ENCODE data around the gene SIVA1.

GRCh38 chr14:104710071-104710735 lies 42.7 kb upstream of the SIVA1 start:
- TF ChIP-seq ESRRA (CRISPR knock-in tag; IDR thresholded peaks at IDR 0.05; ENCODE audit: borderline replicate concordance) (no peak), USF1 (CRISPR knock-in tag; IDR thresholded peaks at IDR 0.05) (no peak), TEAD4 (CRISPR knock-in tag; IDR thresholded peaks at IDR 0.05) (no peak), USF2 (CRISPR knock-in tag; IDR thresholded peaks at IDR 0.05) (no peak), HMGA2 (CRISPR knock-in tag; IDR thresholded peaks at IDR 0.05) (no peak), IRF1 (CRISPR knock-in tag; IDR thresholded peaks at IDR 0.05) (no peak), KAT7 (CRISPR knock-in tag; IDR thresholded peaks at IDR 0.05; ENCODE audit: borderline replicate concordance) (no peak), MAX (CRISPR knock-in tag; IDR thresholded peaks at IDR 0.05) (no peak), TP53 (CRISPR knock-in tag; IDR thresholded peaks at IDR 0.05) (no peak)
- TF ChIP-seq, protein P1, sequence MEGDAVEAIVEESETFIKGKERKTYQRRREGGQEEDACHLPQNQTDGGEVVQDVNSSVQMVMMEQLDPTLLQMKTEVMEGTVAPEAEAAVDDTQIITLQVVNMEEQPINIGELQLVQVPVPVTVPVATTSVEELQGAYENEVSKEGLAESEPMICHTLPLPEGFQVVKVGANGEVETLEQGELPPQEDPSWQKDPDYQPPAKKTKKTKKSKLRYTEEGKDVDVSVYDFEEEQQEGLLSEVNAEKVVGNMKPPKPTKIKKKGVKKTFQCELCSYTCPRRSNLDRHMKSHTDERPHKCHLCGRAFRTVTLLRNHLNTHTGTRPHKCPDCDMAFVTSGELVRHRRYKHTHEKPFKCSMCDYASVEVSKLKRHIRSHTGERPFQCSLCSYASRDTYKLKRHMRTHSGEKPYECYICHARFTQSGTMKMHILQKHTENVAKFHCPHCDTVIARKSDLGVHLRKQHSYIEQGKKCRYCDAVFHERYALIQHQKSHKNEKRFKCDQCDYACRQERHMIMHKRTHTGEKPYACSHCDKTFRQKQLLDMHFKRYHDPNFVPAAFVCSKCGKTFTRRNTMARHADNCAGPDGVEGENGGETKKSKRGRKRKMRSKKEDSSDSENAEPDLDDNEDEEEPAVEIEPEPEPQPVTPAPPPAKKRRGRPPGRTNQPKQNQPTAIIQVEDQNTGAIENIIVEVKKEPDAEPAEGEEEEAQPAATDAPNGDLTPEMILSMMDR (IDR thresholded peaks at IDR 0.05): no peak
- TF ChIP-seq, protein P2, sequence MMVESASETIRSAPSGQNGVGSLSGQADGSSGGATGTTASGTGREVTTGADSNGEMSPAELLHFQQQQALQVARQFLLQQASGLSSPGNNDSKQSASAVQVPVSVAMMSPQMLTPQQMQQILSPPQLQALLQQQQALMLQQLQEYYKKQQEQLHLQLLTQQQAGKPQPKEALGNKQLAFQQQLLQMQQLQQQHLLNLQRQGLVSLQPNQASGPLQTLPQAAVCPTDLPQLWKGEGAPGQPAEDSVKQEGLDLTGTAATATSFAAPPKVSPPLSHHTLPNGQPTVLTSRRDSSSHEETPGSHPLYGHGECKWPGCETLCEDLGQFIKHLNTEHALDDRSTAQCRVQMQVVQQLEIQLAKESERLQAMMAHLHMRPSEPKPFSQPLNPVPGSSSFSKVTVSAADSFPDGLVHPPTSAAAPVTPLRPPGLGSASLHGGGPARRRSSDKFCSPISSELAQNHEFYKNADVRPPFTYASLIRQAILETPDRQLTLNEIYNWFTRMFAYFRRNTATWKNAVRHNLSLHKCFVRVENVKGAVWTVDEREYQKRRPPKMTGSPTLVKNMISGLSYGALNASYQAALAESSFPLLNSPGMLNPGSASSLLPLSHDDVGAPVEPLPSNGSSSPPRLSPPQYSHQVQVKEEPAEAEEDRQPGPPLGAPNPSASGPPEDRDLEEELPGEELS (CRISPR knock-in tag; IDR thresholded peaks at IDR 0.05): no peak
- TF ChIP-seq, protein P3, sequence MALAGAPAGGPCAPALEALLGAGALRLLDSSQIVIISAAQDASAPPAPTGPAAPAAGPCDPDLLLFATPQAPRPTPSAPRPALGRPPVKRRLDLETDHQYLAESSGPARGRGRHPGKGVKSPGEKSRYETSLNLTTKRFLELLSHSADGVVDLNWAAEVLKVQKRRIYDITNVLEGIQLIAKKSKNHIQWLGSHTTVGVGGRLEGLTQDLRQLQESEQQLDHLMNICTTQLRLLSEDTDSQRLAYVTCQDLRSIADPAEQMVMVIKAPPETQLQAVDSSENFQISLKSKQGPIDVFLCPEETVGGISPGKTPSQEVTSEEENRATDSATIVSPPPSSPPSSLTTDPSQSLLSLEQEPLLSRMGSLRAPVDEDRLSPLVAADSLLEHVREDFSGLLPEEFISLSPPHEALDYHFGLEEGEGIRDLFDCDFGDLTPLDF (CRISPR knock-in tag; IDR thresholded peaks at IDR 0.05): no peak
- TF ChIP-seq, protein P4, sequence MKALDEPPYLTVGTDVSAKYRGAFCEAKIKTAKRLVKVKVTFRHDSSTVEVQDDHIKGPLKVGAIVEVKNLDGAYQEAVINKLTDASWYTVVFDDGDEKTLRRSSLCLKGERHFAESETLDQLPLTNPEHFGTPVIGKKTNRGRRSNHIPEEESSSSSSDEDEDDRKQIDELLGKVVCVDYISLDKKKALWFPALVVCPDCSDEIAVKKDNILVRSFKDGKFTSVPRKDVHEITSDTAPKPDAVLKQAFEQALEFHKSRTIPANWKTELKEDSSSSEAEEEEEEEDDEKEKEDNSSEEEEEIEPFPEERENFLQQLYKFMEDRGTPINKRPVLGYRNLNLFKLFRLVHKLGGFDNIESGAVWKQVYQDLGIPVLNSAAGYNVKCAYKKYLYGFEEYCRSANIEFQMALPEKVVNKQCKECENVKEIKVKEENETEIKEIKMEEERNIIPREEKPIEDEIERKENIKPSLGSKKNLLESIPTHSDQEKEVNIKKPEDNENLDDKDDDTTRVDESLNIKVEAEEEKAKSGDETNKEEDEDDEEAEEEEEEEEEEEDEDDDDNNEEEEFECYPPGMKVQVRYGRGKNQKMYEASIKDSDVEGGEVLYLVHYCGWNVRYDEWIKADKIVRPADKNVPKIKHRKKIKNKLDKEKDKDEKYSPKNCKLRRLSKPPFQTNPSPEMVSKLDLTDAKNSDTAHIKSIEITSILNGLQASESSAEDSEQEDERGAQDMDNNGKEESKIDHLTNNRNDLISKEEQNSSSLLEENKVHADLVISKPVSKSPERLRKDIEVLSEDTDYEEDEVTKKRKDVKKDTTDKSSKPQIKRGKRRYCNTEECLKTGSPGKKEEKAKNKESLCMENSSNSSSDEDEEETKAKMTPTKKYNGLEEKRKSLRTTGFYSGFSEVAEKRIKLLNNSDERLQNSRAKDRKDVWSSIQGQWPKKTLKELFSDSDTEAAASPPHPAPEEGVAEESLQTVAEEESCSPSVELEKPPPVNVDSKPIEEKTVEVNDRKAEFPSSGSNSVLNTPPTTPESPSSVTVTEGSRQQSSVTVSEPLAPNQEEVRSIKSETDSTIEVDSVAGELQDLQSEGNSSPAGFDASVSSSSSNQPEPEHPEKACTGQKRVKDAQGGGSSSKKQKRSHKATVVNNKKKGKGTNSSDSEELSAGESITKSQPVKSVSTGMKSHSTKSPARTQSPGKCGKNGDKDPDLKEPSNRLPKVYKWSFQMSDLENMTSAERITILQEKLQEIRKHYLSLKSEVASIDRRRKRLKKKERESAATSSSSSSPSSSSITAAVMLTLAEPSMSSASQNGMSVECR (CRISPR knock-in tag; IDR thresholded peaks at IDR 0.05; ENCODE audit: borderline replicate concordance): no peak
- TF ChIP-seq, protein P5, sequence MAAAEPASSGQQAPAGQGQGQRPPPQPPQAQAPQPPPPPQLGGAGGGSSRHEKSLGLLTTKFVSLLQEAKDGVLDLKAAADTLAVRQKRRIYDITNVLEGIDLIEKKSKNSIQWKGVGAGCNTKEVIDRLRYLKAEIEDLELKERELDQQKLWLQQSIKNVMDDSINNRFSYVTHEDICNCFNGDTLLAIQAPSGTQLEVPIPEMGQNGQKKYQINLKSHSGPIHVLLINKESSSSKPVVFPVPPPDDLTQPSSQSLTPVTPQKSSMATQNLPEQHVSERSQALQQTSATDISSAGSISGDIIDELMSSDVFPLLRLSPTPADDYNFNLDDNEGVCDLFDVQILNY (CRISPR knock-in tag; IDR thresholded peaks at IDR 0.05): no peak
